DMS 273 (cell line): ENCODE measurements around the gene VPREB3.

Source experiments
- DNase-seq: peaks from one replicate; lab custom pipeline; 2025; ENCODE audit not compliant: unreplicated experiment; lab: John Stamatoyannopoulos, UW

VPREB3 gene

DNA sequence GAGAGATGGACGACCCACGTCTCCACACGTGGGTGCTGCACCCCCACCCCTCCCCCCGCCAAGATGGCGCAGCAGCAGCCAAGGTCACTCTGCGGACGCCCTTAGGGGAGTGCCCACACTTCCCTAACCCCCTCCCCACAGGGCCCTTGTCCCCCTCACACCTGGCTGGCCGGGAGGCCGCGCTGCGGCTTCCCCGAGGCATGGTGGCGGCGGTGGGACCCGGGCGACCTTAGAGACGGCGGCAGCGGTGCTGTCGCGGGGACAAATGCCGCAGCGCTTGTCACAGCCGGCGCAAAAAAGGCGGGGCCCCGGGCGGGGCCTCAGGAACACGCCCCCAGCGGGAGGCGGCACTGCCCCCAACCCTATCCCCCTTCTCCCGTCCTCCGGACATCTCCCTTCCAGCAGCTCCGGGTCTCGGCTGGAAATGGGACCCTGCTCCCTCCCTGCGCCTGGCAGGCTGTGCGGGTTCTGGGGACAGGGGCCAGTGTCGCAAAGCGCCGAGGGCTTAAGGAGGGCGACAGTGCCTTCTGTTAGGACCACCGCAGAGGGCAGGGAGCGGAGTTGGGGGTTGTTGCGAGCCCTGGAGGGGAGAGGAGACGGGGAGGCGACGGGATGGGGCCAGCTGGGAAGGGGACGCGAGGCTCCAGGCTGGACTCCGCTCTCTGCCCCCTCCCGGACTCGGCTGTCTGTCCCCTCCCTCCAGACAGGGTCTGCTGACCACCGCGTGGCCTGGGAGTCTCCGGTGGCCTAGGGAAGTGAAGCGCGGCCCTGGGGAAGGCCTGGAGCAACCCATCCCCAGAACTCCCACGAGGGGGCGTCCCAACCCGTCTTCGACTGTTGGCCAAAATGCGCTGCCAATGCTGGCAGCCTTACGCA is 13.7 kb upstream of the VPREB3 start, which contains the start of gene CHCHD10:
Gene CHCHD10 (minus strand): TSS at position 300 of the 876 bp plus-strand sequence. CDS start 98 bp downstream, at position 202.
- DNase-seq = peak; percentile 85

DNA sequence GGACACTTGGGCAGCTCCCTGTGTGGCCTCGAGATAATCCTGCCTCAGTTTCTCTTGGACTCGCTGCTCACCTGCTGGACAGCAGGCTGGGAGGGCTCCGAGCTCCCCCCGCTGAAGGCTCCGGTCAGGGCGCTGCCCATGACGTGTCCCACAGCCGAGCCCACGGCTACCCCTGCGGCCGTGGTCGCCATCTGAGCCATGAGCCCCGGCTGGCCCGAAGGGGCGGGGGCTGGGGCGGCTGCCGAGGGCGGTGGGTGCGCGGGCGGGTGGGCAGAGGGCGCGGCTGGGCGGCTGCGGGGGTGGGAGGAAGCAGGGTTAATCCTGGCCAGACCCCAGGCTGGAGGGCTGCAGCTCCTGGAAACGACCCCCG is 13.1 kb upstream of the VPREB3 start:
- DNase-seq = no peak

DNA sequence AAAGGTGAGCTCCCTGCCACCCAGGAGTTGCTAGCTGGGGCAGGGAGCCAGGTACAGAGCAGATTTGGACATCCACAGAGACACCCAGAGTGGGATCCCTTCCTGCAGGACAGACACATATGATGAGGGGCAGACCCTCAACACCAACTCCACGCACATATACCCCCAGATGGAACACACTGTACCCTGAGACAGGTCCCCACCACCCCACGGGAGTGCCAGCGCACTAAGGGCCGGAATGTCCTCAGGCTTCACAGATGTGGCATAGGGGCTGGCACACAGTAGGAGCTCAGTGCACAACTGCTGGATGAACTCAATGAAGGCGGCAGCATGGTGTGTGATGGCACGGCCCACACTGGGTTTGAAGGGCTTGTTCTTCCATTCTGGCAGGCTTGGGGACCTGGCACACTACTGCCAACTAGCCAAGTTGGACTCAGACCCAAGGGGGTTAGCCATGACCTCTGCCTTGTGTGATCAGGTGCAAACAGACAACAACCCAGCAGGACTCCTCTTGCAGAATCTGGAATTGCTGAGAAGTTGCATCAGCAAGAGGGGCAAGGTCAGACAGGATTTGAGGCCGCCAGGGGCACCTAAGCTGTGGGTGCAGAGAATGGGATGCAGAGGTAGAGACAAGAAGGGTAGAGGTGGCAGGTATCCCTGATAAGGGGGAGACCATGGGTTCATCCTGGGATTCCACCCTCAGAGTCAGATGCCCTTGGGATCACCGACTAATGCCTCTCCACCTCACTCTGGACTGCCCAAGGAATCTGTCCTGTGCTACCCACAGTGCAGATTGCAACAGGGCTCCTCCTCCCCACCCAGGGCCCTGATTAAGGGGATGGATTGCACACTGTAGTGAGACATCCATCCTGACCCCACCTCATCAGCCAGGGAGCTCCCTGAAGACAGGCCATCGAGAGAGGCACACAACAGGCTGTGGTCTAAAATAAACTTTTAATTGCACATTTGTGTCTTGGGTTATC is 11.0 kb upstream of the VPREB3 start:
- DNase-seq = no peak

DNA sequence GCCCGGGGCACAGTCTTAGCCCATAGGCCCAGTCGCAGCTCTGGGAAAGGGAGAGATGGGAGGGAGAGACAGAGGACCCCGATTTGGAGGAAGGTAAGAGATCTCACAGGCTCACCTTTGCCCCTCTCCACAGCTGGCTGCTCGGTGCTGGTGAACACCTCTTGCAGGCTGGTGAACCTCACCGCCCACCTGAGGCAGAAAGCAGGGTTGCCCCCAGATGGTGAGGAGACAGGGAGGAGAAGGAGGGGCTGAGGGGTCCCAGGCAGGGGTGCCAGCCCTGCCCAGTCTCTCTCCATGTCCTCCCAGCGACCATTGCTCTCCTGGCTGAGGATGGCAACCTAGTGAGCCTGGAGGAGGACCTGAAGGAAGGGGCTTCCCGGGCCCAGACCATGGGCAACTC is 9.7 kb upstream of the VPREB3 start:
- DNase-seq = no peak

DNA sequence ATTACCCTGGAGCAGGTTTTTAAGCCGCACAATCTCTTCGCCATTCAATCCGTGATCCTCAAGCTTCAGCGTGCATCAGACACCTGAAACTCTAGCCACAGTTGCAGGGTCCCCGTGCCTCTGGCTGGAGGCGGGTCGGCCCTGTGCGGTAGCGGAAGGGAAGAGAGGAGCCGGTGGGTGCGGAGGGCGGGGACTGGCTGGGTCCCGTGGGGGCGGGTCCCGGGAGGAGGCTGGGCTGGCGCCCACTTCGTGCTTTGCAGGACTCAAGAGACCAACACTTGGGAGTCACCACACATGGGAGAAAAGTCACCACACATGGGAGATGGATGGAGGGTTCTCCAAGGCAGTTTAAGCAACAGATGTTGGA is 9.3 kb upstream of the VPREB3 start:
- DNase-seq = no peak

DNA sequence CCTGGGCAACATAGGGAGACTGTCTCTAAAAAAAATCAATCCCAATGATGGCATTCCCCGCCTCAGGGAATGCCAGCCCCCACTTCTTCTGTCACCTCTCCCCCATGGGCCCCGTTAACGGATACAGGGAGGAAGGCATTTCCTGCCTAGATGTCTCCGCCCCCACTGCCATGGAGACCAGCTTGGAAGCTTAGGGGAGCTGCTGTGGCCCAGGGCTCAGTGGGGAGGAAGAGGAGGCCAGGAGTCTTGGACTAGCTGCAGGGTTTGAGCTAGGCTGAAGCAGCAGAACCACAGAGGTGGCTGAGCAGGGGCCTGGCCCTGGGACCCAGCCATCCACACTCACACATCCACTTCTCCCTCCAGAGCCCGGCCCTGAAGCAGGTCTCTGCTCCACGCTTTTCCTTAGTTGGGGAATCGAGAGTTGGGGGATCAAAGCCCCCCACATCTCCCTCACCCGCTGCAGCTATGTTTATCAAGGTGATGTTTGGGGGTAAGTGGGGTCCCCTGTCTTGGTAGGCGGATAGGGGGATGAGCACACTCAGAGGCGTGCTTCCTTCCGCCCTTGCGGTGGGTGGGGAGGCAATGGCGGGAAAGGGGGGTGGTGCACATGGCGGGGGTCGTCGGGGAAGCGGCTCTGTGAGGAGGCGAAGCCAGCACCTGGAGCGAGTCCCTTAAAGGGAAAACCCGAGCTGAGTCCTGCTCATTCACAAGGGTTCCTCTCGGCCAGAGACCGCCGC is 8.8 kb upstream of the VPREB3 start, which contains the start of gene C22orf15:
Gene C22orf15 (plus strand): TSS at position 149 of the 737 bp plus-strand sequence. CDS start 317 bp downstream, at position 466.
- peak; percentile 46 for DNase-seq

DNA sequence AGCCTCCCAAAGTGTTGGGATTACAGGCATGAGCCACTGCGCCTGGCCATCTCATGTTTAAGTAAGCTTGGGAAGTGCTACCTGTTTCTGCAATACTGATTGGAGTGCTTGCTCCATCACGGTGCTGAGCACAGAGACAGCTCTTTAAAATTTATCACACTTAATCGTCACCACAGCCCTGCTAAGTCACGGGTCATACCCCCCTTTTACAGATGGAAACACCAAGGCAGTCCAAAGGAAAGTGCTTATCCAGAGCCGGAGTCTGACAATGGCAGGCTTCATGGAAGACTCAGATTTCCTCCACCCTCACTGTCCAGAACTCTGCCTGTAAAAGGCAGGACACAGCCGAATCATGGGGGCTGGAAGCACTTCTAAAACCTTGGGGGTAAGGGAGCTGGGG is 5.8 kb upstream of the VPREB3 start:
- no peak for DNase-seq

DNA sequence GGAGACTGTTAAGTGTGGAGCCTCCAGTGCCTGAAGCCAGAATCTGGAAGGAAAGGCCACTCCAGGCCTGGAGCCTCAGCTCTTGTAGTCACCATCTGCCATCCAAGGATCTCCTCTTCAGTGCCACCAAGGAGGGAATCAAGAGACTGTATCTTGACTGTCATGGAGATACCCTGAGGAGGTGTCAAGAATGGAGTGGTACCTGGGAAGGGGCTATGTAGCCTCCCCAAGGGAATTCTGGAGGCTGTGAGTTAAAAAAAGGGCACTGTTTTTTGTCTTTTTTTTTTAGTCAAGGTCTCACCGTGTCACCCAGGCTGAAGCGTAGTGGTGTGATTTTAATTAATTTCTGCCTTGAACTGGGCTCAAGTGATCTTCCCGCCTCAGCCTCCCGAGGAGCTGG is 5.3 kb upstream of the VPREB3 start:
- no peak for DNase-seq

DNA sequence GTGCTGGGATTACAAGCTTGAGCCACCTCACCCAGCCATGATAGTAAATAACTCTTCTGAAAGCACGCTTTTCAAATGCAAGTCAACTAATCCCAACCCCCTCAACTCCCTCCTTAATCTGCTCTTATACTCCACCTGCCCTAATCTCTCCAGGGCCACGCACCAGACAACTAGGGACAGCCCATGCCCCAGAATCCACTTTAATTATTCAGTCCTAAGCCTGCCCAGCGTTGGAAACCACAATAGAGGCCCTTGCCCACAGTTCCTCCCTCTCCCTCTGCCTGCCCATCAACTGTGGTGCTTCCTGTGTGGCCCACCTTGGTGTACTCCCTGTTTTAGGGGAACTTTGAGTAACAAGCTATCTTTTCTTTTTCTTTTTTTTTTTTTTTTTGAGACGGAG is 2.7 kb upstream of the VPREB3 start:
- DNase-seq = no peak

DNA sequence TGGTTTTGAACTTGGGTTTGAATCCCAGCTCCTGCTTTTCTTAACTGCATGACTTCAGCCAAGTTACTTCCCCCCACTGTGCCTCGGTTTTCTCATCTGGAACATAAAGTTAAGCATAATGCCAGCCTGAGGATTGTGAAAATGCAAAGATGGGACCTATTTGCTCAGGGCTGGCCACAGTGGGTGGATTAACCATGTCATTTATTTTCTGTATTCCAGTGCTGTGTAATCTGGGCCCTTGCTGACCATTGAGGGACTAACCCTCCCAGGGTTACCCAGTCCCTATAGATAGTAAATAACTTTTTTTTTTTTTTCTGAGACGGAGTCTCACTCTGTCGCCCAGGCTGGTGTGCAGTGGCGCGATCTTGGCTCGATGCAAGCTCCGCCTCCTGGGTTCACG is 1.5 kb upstream of the VPREB3 start:
- no peak for DNase-seq

DNA sequence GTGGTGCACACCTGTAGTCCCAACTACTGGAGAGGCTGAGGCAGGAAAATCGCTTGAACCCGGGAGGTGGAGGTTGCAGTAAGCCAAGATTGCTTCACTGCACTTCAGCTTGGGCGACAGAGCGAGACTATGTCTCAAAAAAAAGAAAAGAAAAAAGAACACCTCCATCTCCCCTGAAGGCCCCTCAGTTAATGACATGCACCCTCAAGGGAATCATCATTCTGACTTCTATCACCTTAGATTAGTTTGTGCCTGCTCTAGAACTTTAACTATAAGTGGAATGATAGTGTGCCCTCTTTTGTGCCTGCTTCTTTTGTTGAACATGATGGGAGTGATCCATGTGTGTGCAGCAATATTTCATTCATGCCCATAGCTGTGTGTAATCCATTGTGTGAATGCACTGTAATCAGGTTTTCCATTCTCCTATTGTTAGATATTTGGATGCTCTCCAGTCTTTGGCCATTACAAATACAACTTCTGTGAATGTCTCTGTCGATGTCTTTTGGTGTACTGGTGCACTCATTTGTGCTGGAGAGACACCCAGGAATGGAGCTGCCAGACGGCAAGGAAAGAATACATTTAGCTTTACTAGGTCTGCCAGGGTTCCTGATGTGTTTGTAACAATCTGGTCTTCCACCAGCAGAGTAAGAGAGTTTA is 883 bp upstream of the VPREB3 start:
- DNase-seq = peak; percentile 15

DNA sequence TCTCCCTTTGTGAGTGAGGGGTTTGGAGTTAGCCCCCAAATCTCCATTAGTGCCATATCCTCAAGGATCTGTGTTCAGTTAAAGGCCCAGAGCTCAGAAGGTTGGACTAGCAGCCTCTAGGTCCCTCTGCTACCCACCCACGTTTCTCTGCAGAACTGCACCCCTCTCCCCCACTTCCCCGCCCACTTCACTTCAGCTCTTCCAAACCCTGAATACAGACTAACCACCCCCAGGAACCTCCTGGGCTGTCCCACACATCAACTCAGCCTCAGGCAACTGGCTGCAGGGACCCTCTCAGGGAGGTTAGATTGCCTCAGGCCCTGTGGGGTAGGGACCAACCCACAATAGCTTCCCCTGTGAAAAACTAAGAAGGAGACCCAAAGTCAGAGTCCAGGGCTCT is 840 bp downstream of the VPREB3 start:
- no peak for DNase-seq

DNA sequence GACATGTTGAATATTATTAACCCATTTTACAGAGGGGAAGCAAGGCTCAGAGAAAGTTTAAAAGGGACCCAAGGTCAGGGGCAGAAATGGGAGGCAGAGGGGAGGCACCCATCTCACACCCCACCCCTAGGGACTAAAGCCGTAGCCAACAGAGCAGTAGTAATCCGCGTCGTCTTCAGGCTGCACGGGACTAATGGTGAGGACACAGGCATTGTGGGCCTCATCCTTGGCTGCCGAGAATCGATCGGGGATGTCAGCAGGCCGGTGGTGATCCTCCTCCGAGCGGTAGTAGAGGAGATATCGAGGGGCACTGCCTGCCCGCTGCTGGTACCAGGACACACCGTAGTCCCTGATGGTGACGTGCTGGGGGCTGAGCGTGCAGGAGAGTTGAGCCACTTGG is 1.5 kb downstream of the VPREB3 start:
- no peak for DNase-seq

DNA sequence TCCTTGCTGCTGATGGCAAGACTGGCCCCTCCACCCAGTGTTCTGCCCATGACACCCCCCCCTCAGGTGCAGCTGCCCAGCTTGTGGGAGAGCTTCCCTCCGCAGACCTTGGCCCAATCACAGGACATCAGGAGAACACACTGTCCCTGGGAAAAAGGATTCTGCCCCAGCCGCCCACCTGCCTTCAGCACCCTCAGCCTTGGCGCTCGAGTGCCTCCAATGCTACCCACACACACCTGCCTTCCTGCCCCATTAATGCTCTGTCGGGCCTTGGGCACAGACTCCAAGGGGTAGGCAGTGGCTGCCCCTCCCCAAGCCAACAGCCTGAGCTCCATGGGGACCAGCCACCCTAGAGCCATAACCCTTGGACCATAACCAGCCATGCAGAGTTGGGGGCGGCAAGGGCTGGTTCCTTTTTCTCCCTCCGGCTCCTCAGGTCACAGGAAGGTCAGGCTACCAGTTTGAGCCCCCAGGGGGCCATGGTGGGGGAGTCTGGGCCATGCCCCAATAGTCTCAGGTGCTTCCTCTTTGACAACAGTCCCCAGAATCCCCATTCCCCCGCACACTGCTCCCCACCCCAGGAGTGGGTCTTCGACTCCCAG is 2.0 kb downstream of the VPREB3 start:
- no peak for DNase-seq

DNA sequence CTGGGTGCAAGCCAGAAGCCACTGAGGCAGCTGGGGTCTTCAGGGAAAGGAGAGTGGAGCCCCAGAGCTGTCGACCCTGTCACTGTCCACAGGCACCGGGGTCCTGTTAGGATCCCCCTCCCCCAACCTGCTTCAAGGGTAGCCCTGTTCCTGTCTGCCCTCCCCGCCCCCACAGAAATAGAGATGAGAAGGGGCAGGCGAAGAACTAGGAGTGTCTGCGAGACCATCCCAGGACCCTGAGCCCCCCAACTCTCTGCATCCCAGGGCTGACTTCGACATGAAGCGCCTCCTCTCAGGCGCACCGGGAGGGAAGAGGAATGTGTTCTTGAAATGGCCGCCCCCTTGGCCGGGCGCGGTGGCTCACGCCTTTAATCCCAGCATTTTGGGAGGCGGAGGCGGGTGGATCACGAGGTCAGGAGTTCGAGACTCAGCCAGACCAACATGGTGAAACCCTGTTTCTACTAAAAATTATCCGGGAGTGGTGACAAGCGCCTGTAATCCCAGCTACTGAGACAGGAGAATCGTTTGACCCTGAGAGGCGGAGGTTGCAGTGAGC is 2.7 kb downstream of the VPREB3 start:
- no peak for DNase-seq

DNA sequence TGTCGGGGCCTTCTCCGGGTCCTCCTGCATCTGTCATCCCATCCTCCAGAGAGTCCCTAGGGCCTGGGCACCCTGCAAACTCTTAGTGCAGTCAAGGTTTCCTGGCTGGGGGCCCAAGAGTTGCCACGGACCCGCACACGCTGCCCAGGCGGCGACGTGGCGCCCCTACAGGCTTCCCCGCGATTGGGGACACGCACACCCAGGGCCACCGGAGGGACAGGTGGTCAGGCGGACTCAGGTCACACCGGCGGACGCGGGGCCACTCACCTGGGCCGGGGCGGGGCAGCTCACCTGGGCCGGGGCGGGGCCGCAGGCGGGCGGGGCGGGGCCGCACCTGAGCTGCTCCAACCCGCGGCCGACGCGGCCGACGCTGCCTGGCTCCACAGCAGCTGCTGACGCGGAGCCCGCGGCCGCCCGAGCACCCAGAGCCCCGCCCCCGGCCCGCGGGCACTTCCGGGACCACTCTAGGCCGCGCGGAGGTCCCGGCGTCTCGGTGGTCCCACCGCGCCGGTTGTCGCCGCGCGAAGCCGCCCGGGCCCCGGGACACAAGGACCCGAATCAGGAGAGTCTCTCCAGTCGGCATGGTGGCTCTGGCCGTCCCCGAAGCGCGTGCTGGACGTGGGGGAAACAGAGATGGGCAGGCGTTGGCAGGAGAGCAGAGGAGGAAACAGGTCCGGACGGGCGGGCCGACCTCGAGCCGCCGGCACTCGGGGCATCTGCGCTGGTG is 3.3 kb downstream of the VPREB3 start, which contains the start of gene ZNF70:
Gene ZNF70 (minus strand): TSS at position 399 of the 727 bp plus-strand sequence. CDS start 5,972 bp downstream, outside the sequence.
- peak; percentile 93 for DNase-seq

DNA sequence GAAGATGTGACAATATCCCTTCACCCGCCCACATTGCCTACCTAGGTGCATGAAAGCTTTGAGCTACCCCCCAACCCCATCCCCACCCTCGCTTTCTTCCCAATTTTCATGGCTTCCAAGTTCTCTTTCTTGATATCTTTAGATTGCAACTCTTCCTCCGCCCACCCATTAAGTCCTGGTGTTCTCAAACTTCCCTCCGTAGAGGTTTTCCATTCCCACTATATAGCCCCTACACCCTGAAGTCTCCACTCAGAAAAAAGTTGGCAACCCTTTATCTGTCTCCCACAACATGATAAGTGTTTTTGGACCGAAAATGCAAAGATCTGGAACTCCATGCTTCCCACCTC is 3.9 kb downstream of the VPREB3 start:
- peak; percentile 46 for DNase-seq

DNA sequence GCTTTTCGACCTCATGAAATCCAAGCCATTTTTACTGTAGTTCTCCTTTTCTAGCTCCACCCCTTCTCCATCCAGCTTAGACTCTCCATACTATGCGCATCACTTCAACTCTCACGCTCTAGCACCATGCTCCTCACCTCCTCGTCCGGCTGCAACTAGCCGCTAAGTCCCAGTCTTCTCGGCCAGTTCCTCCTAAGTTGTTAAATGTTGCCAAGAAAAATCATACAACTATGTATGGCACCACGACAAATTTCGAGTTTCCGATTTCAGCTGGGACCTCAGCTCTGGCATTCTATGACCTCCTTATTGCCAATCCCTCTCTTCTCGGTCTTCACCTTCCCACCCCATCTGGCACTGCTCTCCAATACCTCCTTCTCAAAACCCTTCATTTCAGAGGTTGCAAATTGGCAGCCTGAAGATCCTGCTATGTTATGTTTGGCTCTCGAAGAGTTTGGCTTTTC is 4.4 kb downstream of the VPREB3 start:
- DNase-seq = no peak

DNA sequence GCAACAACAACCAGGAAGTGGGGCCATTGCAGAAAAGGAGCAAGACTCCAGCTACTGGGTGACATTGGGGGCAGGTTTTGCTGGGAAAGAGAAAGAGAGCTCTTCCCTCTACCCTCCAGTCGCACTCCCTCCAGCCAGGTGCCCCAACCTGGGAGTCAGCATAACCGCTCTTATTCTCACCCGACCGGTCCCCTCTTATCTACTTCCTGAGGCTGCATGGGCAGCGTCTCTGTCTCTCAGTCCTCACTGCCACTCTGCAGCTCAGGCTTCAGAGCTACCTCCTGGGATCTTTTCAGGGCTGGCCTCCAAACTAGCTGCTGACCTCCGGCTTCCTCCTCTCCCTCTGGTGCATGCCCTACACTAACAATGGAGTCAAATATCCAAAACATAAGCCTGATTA is 8.4 kb downstream of the VPREB3 start:
- no peak for DNase-seq
